ENCODE measurements around the gene RNF144B.

- TF ChIP-seq CTCF (IDR thresholded peaks at IDR 0.05 in 4 of 5, conservative IDR thresholded peaks at IDR 0.05 in 1 of 5) (no peak), POLR2A (IDR thresholded peaks at IDR 0.05) (no peak)
These were observed 98.7 kb downstream of the RNF144B start for GRCh38 chr6:18485660-18486435.
